Measurements from ENCODE around the gene ARFGAP1.

- TF ChIP-seq CTCF (conservative IDR thresholded peaks at IDR 0.05; ENCODE audit: low read depth, low read length): no peak
- no peak for TF ChIP-seq POLR2A (IDR thresholded peaks at IDR 0.05; ENCODE audit: low read depth, low read length)
- TF ChIP-seq MXI1 (IDR thresholded peaks at IDR 0.05; ENCODE audit: borderline replicate concordance, low read depth, low read length): no peak
- no peak for TF ChIP-seq MAZ (IDR thresholded peaks at IDR 0.05; ENCODE audit: borderline replicate concordance, low read depth, low read length)
- TF ChIP-seq NFE2L2 (IDR thresholded peaks at IDR 0.05; ENCODE audit: low read depth, low read length): no peak
- no peak for TF ChIP-seq CEBPB (IDR thresholded peaks at IDR 0.05; ENCODE audit: low read depth, low read length)
- TF ChIP-seq RAD21 (IDR thresholded peaks at IDR 0.05; ENCODE audit: low read length): no peak
- no peak for TF ChIP-seq SMC3 (IDR thresholded peaks at IDR 0.05; ENCODE audit: low read depth, low read length)
- no peak for TF ChIP-seq USF2 (IDR thresholded peaks at IDR 0.05; ENCODE audit: low read depth, low read length)
- TF ChIP-seq BHLHE40 (IDR thresholded peaks at IDR 0.05; ENCODE audit: low read depth, low read length): no peak
These were observed 48.8 kb upstream of the ARFGAP1 start for GRCh38 chr20:63223826-63224207.
